WTC11 (cell line): ENCODE measurements around the gene LCAT. TPM values are rescaled to one million over a fixed set of nuclear protein-coding genes. Genes with fewer than 3 reads are reported as not detected.

Experiments used
- ATAC-seq: fragments of 200-7000 bp; cut with Tn5 transposase; 2 replicates; pipeline ENCODE4 v1.10.0; 2021; ENCODE audit warnings: mild to moderate bottlenecking, moderate library complexity
- CTCF ChIA-PET: fragments of 300-600 bp; sonication (Branson Sonifier 250); formaldehyde crosslinking; loops from one replicate; lab custom pipeline; 2021; ENCODE audit warnings: antibody characterized with exemption; lab: Charles Lee
- POLR2A ChIA-PET: fragments of 350-600 bp; sonication (Branson Sonifier 250); formaldehyde crosslinking; loops from one replicate; lab custom pipeline; 2021; ENCODE audit warnings: antibody characterized with exemption; lab: Charles Lee
- DNase-seq: peaks from one replicate; pipeline ENCODE4 v3.0.0; 2021; ENCODE audit warnings: low spot score
- H3K27ac Mint-ChIP-seq: 2 replicates; pipeline ENCODE4 v1.8.0; 2021; ENCODE audit warnings: mixed read lengths
- H3K27me3 Mint-ChIP-seq: 2 replicates; pipeline ENCODE4 v1.8.0; 2021; ENCODE audit warnings: low read depth, mild to moderate bottlenecking, moderate library complexity, mixed read lengths
- H3K36me3 Mint-ChIP-seq: 2 replicates; pipeline ENCODE4 v1.8.0; 2021; ENCODE audit warnings: mixed read lengths
- H3K4me1 Mint-ChIP-seq: 2 replicates; pipeline ENCODE4 v1.8.0; 2022; ENCODE audit warnings: mixed read lengths
- H3K4me3 Mint-ChIP-seq: 2 replicates; pipeline ENCODE4 v1.8.0; 2021; ENCODE audit warnings: mild to moderate bottlenecking, moderate library complexity, mixed read lengths
- H3K9me3 Mint-ChIP-seq: 2 replicates; pipeline ENCODE4 v1.8.0; 2021; ENCODE audit warnings: mixed read lengths
- ARID4B ChIP-seq: sonication (generic); formaldehyde crosslinking; IDR thresholded peaks from 2 replicates; pipeline ENCODE4 v1.8.0; 2023; ENCODE audit warnings: missing genetic modification reagents, mild to moderate bottlenecking, borderline replicate concordance
- ATF1 ChIP-seq: sonication (generic); formaldehyde crosslinking; IDR thresholded peaks from 2 replicates; pipeline ENCODE4 v1.8.1; 2023; ENCODE audit warnings: mild to moderate bottlenecking, moderate library complexity, missing genetic modification reagents
- ATF6 ChIP-seq: sonication (generic); formaldehyde crosslinking; IDR thresholded peaks from 2 replicates; pipeline ENCODE4 v1.8.1; 2023; ENCODE audit warnings: mild to moderate bottlenecking, missing genetic modification reagents
- CREB1 ChIP-seq: sonication (generic); formaldehyde crosslinking; IDR thresholded peaks from 2 replicates; pipeline ENCODE4 v1.8.0; 2023; ENCODE audit warnings: mild to moderate bottlenecking, missing genetic modification reagents
- E2F1 ChIP-seq: sonication (generic); formaldehyde crosslinking; IDR thresholded peaks from 2 replicates; pipeline ENCODE4 v1.8.0; 2022; ENCODE audit warnings: mild to moderate bottlenecking, missing genetic modification reagents
- ELF4 ChIP-seq: sonication (generic); formaldehyde crosslinking; IDR thresholded peaks from 2 replicates; pipeline ENCODE4 v1.8.1; 2022; ENCODE audit warnings: low read depth, mild to moderate bottlenecking, moderate library complexity, missing genetic modification reagents
- EMX1 ChIP-seq: fragments of 250-450 bp; sonication (Bioruptor Pico); IDR thresholded peaks from 2 replicates; pipeline ENCODE4 v1.8.0; 2021; ENCODE audit warnings: mild to moderate bottlenecking
- FOXJ3 ChIP-seq: sonication (generic); formaldehyde crosslinking; IDR thresholded peaks from 2 replicates; pipeline ENCODE4 v1.9.0; 2021; ENCODE audit warnings: missing genetic modification reagents, mild to moderate bottlenecking, borderline replicate concordance
- GABPB1 ChIP-seq: sonication (generic); formaldehyde crosslinking; IDR thresholded peaks from 2 replicates; pipeline ENCODE4 v1.8.1; 2023; ENCODE audit warnings: mild to moderate bottlenecking, missing genetic modification reagents
- MAX ChIP-seq: sonication (generic); formaldehyde crosslinking; IDR thresholded peaks from 2 replicates; pipeline ENCODE4 v1.8.0; 2022; ENCODE audit warnings: mild to moderate bottlenecking, missing genetic modification reagents
- MYBL2 ChIP-seq: sonication (generic); formaldehyde crosslinking; IDR thresholded peaks from 2 replicates; pipeline ENCODE4 v1.8.1; 2023; ENCODE audit warnings: mild to moderate bottlenecking, moderate library complexity, missing genetic modification reagents
- PRRX2 ChIP-seq: fragments of 250-450 bp; sonication (Bioruptor Pico); IDR thresholded peaks from 2 replicates; pipeline ENCODE4 v1.8.0; 2021; ENCODE audit warnings: mild to moderate bottlenecking
- SP1 ChIP-seq: sonication (generic); formaldehyde crosslinking; conservative IDR thresholded peaks from 2 replicates; pipeline ENCODE4 v1.8.1; 2022; ENCODE audit warnings: missing genetic modification reagents
- TP53 ChIP-seq: sonication (generic); formaldehyde crosslinking; IDR thresholded peaks from 2 replicates; pipeline ENCODE4 v1.8.1; 2023; ENCODE audit warnings: mild to moderate bottlenecking, missing genetic modification reagents
- ZNF219 ChIP-seq: sonication (generic); formaldehyde crosslinking; IDR thresholded peaks from 2 replicates; pipeline ENCODE4 v1.8.0; 2023; ENCODE audit warnings: missing genetic modification reagents, mild to moderate bottlenecking, borderline replicate concordance
- ZNF263 ChIP-seq: sonication (generic); formaldehyde crosslinking; IDR thresholded peaks from 2 replicates; pipeline ENCODE4 v1.8.1; 2022; ENCODE audit warnings: low read depth, mild to moderate bottlenecking, moderate library complexity, missing genetic modification reagents
- ZNF396 ChIP-seq: fragments of 250-450 bp; sonication (Bioruptor Pico); IDR thresholded peaks from 2 replicates; pipeline ENCODE4 v1.8.0; 2021; ENCODE audit warnings: mild to moderate bottlenecking, moderate library complexity, borderline replicate concordance
- ZNF416 ChIP-seq: fragments of 250-450 bp; sonication (Bioruptor Pico); IDR thresholded peaks from 2 replicates; pipeline ENCODE4 v1.9.0; 2021; ENCODE audit warnings: mild to moderate bottlenecking, inconsistent platforms
- ZNF425 ChIP-seq: fragments of 250-450 bp; sonication (Bioruptor Pico); conservative IDR thresholded peaks from 2 replicates; pipeline ENCODE4 v1.9.0; 2021; ENCODE audit warnings: mild to moderate bottlenecking
- total RNA-seq: library from RNA; stranded (reverse); gene quantifications from 3 replicates; pipeline ENCODE4 v1.2.3, GENCODE V29; 2021

LCAT gene
- total RNA-seq, 1 experiment from 2014 or later, result 38.3 TPM

- no peak for TF ChIP-seq ZNF425 (CRISPR knock-in tag)
- TF ChIP-seq, all 79 proteins: peak for 6
Measured at GRCh38 chr16:67928561-67929364, 15.2 kb downstream of the LCAT start (continued).

- H3K27ac Mint-ChIP-seq, result 0 out of 2 replicates have a peak overlapping the region, but pooled peaks have one; percentile 78
- no peaks in the 10 kb centered on the region for H3K36me3 Mint-ChIP-seq
- H3K27me3 Mint-ChIP-seq, result no peaks in the 10 kb centered on the region
- peaks cover 14% of the 10 kb centered on the region for H3K4me1 Mint-ChIP-seq
- CTCF ChIA-PET, result interaction anchor here (0.6 to 9.2 kb wide), 10 partner anchors 13 to 255 kb away, joined by 3 to 144 read pairs (median 3); partner anchors contain the start of gene NRN1L
- ATAC-seq, result no peak
- H3K9me3 Mint-ChIP-seq, result no peaks in the 10 kb centered on the region
- no peak for TF ChIP-seq E2F1
- no peak for TF ChIP-seq SP1 (CRISPR knock-in tag)
- TF ChIP-seq MAX (CRISPR knock-in tag), result no peak
- no peak for TF ChIP-seq TP53 (CRISPR knock-in tag)
- no peak for TF ChIP-seq ARID4B
- TF ChIP-seq ATF1 (CRISPR knock-in tag), result no peak
- no peak for TF ChIP-seq ZNF396 (CRISPR knock-in tag)
- TF ChIP-seq PRRX2 (CRISPR knock-in tag), result no peak
- TF ChIP-seq, all 79 proteins: peak for 0
- no peak for DNase-seq
- H3K4me3 Mint-ChIP-seq, result no peak overlapping the region
- POLR2A ChIA-PET, result interaction anchor here (0.9 to 1.1 kb wide), 2 partner anchors 11 to 44 kb away, joined by 3 to 6 read pairs; partner anchors contain the start of gene NRN1L
Measured at GRCh38 chr16:67928147-67928546, 15.8 kb downstream of the LCAT start.

GRCh38 chr16:67927131-67927941 is 16.6 kb downstream of the LCAT start:
- DNase-seq (no peak), ATAC-seq (no peak)
- Mint-ChIP-seq H3K27ac (no peak overlapping the region), H3K4me1 (peaks cover 15% of the 10 kb centered on the region), H3K36me3 (no peaks in the 10 kb centered on the region), H3K27me3 (no peaks in the 10 kb centered on the region), H3K4me3 (no peak overlapping the region), H3K9me3 (no peaks in the 10 kb centered on the region)
- POLR2A ChIA-PET, result no interaction called here
- CTCF ChIA-PET, result interaction anchor here (1.2 to 9.2 kb wide), 4 partner anchors 43 to 267 kb away, joined by 4 to 144 read pairs (median 14); partner anchors contain the start of genes ACD and NRN1L
- no peak for TF ChIP-seq ELF4 (CRISPR knock-in tag)
- TF ChIP-seq CREB1 (CRISPR knock-in tag), result no peak
- TF ChIP-seq ATF6 (CRISPR knock-in tag), result no peak
- TF ChIP-seq ZNF416 (CRISPR knock-in tag), result no peak
- TF ChIP-seq ATF1 (CRISPR knock-in tag), result no peak
- TF ChIP-seq GABPB1 (CRISPR knock-in tag), result no peak
- TF ChIP-seq MYBL2 (CRISPR knock-in tag), result no peak
- no peak for TF ChIP-seq EMX1 (CRISPR knock-in tag)
- TF ChIP-seq FOXJ3 (CRISPR knock-in tag), result no peak
- no peak for TF ChIP-seq ZNF263
- TF ChIP-seq ZNF219 (CRISPR knock-in tag), result no peak
